Measurements from ENCODE around the gene SH3GL1.

The SH3GL1 gene

GRCh38 chr19:4414144-4414799, 13.9 kb upstream of the SH3GL1 start:
- DNase-seq, result no peak
- Histone ChIP-seq H3K9ac (ENCODE audit: low read depth, low read length) (no peak overlapping the region), H3K4me3 (ENCODE audit: low read depth in 1 of 2, low read length in 2 of 2) (no peak overlapping the region), H3K27ac (ENCODE audit: low read length) (no peak overlapping the region), H3K27me3 (ENCODE audit: insufficient read depth, low read length, poor library complexity) (no peaks in the 10 kb centered on the region), H3K79me2 (ENCODE audit: insufficient read depth, low read length) (peaks cover 98% of the 10 kb centered on the region), H3K9me3 (ENCODE audit: insufficient read depth, low read length, severe bottlenecking) (no peaks in the 10 kb centered on the region), H3K36me3 (ENCODE audit: insufficient read depth, low read length) (peaks cover 96% of the 10 kb centered on the region), H4K20me1 (ENCODE audit: insufficient read depth, low read length) (peaks cover 86% of the 10 kb centered on the region), H3K4me1 (ENCODE audit: insufficient read depth, low read length) (no peaks in the 10 kb centered on the region), H3K4me2 (ENCODE audit: insufficient read depth, low read length) (no peak overlapping the region), H2AFZ (ENCODE audit: low read depth, low read length) (no peak overlapping the region)
- TF ChIP-seq CTCF (IDR thresholded peaks at IDR 0.05; ENCODE audit: borderline replicate concordance, extremely low read depth, low read length, poor library complexity, severe bottlenecking) (no peak), EZH2 (IDR thresholded peaks at IDR 0.05; ENCODE audit: borderline replicate concordance, low read depth, low read length, severe bottlenecking) (no peak)
- ATAC-seq (ENCODE audit: insufficient read depth, low read depth), result no peak

GRCh38 chr19:4413588-4413987, 13.2 kb upstream of the SH3GL1 start:
- Histone ChIP-seq H3K36me3 (ENCODE audit: insufficient read depth, low read length) (peaks cover 97% of the 10 kb centered on the region), H3K9ac (ENCODE audit: low read depth, low read length) (no peak overlapping the region), H3K4me2 (ENCODE audit: insufficient read depth, low read length) (no peak overlapping the region), H3K79me2 (ENCODE audit: insufficient read depth, low read length) (peaks cover 98% of the 10 kb centered on the region), H3K4me3 (ENCODE audit: low read depth in 1 of 2, low read length in 2 of 2) (no peak overlapping the region), H4K20me1 (ENCODE audit: insufficient read depth, low read length) (peaks cover 88% of the 10 kb centered on the region), H3K4me1 (ENCODE audit: insufficient read depth, low read length) (no peaks in the 10 kb centered on the region), H3K27me3 (ENCODE audit: insufficient read depth, low read length, poor library complexity) (no peaks in the 10 kb centered on the region), H3K27ac (ENCODE audit: low read length) (no peak overlapping the region), H3K9me3 (ENCODE audit: insufficient read depth, low read length, severe bottlenecking) (no peaks in the 10 kb centered on the region), H2AFZ (ENCODE audit: low read depth, low read length) (no peak overlapping the region)
- ATAC-seq (ENCODE audit: insufficient read depth, low read depth) (no peak), DNase-seq (no peak)
- no peak for TF ChIP-seq EZH2 (IDR thresholded peaks at IDR 0.05; ENCODE audit: borderline replicate concordance, low read depth, low read length, severe bottlenecking)
- TF ChIP-seq CTCF (IDR thresholded peaks at IDR 0.05; ENCODE audit: borderline replicate concordance, extremely low read depth, low read length, poor library complexity, severe bottlenecking), result no peak

- Histone ChIP-seq H2AFZ (ENCODE audit: low read depth, low read length) (no peak overlapping the region), H3K9ac (ENCODE audit: low read depth, low read length) (no peak overlapping the region), H3K4me1 (ENCODE audit: insufficient read depth, low read length) (peaks cover 21% of the 10 kb centered on the region), H3K4me2 (ENCODE audit: insufficient read depth, low read length) (no peak overlapping the region), H3K79me2 (ENCODE audit: insufficient read depth, low read length) (peaks cover 99% of the 10 kb centered on the region), H3K36me3 (ENCODE audit: insufficient read depth, low read length) (peaks cover 84% of the 10 kb centered on the region), H4K20me1 (ENCODE audit: insufficient read depth, low read length) (peaks cover 84% of the 10 kb centered on the region), H3K9me3 (ENCODE audit: insufficient read depth, low read length, severe bottlenecking) (no peaks in the 10 kb centered on the region), H3K27ac (ENCODE audit: low read length) (no peak overlapping the region; the same call in 1 of the 2 replicates), H3K4me3 (ENCODE audit: low read depth in 1 of 2, low read length in 2 of 2) (no peak overlapping the region), H3K27me3 (ENCODE audit: insufficient read depth, low read length, poor library complexity) (no peaks in the 10 kb centered on the region)
- no peak for DNase-seq
- no peak for TF ChIP-seq CTCF (IDR thresholded peaks at IDR 0.05; ENCODE audit: borderline replicate concordance, extremely low read depth, low read length, poor library complexity, severe bottlenecking)
- ATAC-seq (ENCODE audit: insufficient read depth, low read depth), result no peak
Measured at GRCh38 chr19:4409123-4409933, 9.0 kb upstream of the SH3GL1 start.

All from DND-41 (cell line).